Activated CD4-positive, alpha-beta T cell treated with anti-CD3 and anti-CD28 coated beads, Interleukin-2, amount 50 U/mL, for 1 hour (primary cell): ENCODE results near the gene PAQR9.

Experiments used
- DNase-seq: peaks from one replicate; pipeline ENCODE4 v3.0.0-alpha.2; 2020

PAQR9 gene

DNA sequence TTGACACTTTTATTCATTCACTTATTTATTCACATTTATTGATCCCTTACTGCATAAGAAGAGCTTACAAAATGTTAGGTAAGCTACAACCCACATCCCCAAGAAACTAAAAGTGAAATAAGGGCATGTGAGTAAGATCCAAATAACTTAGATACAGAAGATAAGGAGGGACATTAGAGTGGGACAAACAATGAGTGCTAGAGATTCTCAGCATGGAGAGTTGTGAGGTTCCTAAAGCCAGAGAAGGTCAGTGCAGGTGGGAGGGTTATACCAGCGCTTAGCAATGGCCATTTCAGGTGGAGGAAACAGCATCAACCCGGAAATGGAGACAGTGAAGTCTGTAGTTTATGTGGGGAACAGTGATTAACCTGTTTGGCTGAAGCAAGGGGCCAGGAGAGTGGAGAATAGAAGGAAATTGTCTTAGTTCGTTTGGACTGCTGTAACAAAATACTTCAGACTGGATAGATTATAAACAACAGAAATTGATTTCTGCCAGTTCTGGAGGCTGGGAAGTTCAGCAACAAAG lies 49.1 kb downstream of the PAQR9 start:
- DNase-seq, result no peak

DNA sequence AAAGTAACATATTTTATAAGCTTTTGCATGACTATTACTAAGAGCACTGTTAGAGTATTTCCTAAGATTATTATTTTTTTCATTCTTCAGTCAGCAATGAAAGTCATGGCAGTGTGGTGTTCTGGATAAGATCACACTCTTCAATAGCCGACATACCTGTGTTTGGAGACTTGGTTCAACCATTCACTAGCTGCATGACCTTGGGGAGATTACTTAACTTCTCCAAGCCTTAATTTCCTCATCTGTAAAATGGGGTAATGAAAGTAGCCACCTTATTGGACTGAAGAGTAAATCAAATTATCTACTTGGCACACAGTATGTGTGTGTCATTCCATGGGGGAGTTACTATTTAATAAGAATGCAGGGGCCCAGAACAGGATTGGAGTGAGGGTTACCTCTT lies 50.0 kb downstream of the PAQR9 start:
- no peak for DNase-seq

DNA sequence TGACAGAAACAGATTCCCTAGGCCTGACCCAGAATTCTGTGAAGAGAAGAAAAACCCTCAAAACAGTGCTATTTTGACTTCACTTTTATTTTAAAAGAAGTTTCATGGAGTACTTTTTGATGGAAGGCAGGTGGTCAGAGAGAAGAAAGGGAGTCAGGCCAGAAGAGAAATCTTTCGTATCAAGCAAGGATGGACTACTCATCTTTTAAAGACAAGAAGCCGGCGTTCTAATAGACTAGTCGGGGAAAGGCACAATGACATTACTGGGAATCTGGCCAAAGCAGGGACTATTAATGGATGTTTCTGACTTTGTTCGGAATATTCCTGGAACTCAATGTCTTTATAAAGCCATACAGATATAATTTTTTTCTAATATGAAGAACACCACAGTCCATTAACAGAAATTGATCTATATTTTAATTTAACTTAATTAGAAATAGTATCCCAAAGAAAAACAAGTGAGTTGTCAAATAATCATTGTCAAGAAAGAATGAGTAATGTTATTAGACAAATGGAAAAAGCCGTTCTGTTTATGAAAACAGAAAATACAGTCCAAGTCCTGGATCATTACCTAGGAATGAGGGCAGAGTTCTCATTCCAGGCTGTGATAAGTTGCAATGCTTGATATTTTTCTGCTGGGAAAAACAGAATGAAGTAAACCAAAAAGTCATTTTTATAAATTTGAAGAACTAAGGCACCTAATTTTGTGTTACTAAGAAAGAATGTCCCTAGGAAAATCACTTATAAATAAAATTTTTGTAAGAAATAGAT lies 50.9 kb downstream of the PAQR9 start:
- DNase-seq, result no peak
